22Rv1 (cell line): ENCODE results near the gene NINL.

Experiments used
- H3K27ac ChIP-seq: fragments of 450-650 bp; 2 replicates; pipeline ENCODE4 v1.5.1; 2017
- ZFX ChIP-seq: fragments of 450-650 bp; IDR thresholded peaks from 2 replicates; pipeline ENCODE4 v1.6.1; 2017; ENCODE audit warnings: antibody characterized with exemption, borderline replicate concordance
- TF ChIP-seq, protein P1 (sequence below): fragments of 450-650 bp; IDR thresholded peaks from 2 replicates; pipeline ENCODE4 v1.5.1; 2017; ENCODE audit warnings: mild to moderate bottlenecking

NINL gene

GRCh38 chr20:25527949-25528348, 57.4 kb downstream of the NINL start:
- TF ChIP-seq ZFX = no peak
- TF ChIP-seq, protein P1, sequence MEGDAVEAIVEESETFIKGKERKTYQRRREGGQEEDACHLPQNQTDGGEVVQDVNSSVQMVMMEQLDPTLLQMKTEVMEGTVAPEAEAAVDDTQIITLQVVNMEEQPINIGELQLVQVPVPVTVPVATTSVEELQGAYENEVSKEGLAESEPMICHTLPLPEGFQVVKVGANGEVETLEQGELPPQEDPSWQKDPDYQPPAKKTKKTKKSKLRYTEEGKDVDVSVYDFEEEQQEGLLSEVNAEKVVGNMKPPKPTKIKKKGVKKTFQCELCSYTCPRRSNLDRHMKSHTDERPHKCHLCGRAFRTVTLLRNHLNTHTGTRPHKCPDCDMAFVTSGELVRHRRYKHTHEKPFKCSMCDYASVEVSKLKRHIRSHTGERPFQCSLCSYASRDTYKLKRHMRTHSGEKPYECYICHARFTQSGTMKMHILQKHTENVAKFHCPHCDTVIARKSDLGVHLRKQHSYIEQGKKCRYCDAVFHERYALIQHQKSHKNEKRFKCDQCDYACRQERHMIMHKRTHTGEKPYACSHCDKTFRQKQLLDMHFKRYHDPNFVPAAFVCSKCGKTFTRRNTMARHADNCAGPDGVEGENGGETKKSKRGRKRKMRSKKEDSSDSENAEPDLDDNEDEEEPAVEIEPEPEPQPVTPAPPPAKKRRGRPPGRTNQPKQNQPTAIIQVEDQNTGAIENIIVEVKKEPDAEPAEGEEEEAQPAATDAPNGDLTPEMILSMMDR = no peak
- no peak overlapping the region for H3K27ac ChIP-seq

DNA sequence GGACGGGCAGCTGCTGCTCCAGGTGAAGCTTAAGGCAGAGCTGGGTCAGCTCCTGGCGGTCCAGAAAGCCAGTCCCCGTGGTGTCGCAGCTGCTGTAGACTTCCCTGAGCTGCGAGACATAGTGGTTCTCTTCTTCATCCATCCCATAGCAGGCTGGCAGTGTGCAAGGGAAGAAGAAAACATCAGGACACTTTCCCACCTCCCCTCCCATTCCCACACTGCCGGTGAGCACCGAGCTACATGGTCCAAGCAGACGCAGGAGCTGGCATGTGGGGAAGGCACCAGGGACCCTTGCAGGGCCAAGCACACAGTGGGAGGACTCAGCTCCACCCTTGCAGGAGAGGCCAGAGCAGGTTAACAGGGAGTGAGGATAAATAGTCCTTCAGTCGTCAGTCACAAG, 58.9 kb downstream of the NINL start:
- TF ChIP-seq, protein P1 = no peak
- no peak for TF ChIP-seq ZFX
- no peak overlapping the region for H3K27ac ChIP-seq

- H3K27ac ChIP-seq = no peak overlapping the region
- TF ChIP-seq ZFX = no peak
- TF ChIP-seq, protein P1 = no peak
Measured at GRCh38 chr20:25525867-25526266, 59.5 kb downstream of the NINL start.

- no peak overlapping the region for H3K27ac ChIP-seq
- no peak for TF ChIP-seq ZFX
- TF ChIP-seq, protein P1 = no peak
Measured at GRCh38 chr20:25525295-25525694, 60.0 kb downstream of the NINL start.

DNA sequence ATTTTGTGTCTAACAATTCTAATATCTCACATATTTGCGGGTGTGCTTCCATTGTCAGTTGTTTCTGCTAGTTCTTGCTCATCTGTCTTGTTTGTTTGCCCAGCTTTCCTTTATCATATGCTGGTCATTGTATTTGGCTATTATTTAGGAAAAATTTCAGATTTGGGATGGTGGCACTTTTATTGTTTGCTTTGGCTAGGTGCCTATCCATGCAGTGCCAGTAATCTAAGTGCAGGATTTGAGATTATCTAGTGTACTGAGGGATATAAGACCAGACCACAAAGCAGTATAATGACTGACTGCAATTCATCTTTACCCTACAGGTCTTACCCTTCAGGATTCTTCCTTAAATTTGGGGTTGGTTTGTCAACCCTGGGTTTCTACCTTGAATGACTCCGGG, 63.9 kb downstream of the NINL start:
- TF ChIP-seq ZFX = no peak
- TF ChIP-seq, protein P1 = no peak
- no peak overlapping the region for H3K27ac ChIP-seq

GRCh38 chr20:25517124-25517523, 68.2 kb downstream of the NINL start:
- TF ChIP-seq, protein P1 = no peak
- no peak for TF ChIP-seq ZFX
- no peak overlapping the region for H3K27ac ChIP-seq

DNA sequence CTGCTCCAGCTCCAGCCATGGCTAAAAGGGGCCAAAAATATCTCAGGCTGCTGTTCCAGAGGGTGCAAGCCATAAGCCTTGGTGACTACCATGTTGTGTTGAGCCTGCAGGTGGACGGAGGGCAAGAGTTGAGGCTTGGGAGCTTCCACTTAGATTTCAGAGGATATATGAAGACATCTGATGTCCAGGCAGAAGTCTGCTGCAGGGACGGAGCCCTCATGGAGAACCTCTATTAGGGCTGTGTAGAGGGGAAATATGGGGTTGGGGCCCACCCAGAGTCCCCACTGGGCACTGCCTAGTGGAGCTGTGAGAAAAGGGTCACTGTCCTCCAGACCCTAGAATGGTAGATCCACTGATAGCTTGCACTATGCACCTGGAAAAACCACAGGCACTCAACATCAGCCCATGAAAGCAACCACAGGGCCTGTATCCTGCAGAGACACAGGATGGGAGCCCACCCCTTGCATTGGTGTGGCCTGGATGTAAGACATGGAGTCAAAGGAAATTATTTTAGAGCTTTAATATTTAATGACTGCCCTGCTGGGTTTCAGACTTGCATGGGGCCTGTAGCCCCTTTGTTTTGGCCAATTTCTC, 70.5 kb downstream of the NINL start:
- no peak for TF ChIP-seq ZFX
- TF ChIP-seq, protein P1 = no peak
- H3K27ac ChIP-seq = no peak overlapping the region
